ENCODE measurements around the gene ST8SIA5. TPM values are rescaled to one million over a fixed set of nuclear protein-coding genes. Genes with fewer than 3 reads are reported as not detected.

ST8SIA5 gene
- total and polyA plus RNA-seq, 8 donors, result 0.03 to 1.4 (median 0.19) TPM; not detected in 4

DNA sequence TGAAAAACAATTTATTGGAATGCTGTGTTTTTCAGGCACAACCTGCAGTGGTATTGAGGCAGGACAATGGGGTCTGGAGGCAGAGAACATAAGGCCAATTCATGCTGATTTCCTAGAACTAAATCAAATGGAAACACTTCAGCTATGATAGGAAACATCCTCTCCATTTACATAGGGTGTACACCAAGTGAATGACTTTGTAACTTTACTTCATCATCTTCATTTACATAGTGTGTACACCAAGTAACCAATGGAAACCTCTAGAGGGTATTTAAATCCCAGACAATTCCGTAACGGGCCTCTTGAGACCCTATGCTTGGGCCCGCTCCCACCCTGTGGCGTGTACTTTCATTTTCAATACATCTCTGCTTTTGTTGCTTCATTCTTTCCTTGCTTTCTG, 32.2 kb upstream of the ST8SIA5 start:
- no peaks in the 10 kb centered on the region for H3K27me3 ChIP-seq
- DNase-seq, result no peak
- intact Hi-C loops (cut with DNase I; ENCODE audit: low total_unique reads), result no loop called here
- H3K4me1 ChIP-seq, result no peaks in the 10 kb centered on the region
- H3K9me3 ChIP-seq, result peaks cover 0 to 26% (median 10%) of the 10 kb centered on the region in 4 donors
- 77 to 97% (median 92%) methylated on average over 4 of the region's 4 CpGs for WGBS, 5 donors
- no peak overlapping the region for H3K27ac ChIP-seq
- H3K4me3 ChIP-seq, result no peak overlapping the region
- H3K36me3 ChIP-seq, result no peaks in the 10 kb centered on the region
- TF ChIP-seq POLR2AphosphoS5 (IDR thresholded peaks at IDR 0.05), result no peak
- TF ChIP-seq POLR2A (IDR thresholded peaks at IDR 0.05), result no peak
- TF ChIP-seq EP300 (IDR thresholded peaks at IDR 0.05), result no peak
- TF ChIP-seq, protein P1, sequence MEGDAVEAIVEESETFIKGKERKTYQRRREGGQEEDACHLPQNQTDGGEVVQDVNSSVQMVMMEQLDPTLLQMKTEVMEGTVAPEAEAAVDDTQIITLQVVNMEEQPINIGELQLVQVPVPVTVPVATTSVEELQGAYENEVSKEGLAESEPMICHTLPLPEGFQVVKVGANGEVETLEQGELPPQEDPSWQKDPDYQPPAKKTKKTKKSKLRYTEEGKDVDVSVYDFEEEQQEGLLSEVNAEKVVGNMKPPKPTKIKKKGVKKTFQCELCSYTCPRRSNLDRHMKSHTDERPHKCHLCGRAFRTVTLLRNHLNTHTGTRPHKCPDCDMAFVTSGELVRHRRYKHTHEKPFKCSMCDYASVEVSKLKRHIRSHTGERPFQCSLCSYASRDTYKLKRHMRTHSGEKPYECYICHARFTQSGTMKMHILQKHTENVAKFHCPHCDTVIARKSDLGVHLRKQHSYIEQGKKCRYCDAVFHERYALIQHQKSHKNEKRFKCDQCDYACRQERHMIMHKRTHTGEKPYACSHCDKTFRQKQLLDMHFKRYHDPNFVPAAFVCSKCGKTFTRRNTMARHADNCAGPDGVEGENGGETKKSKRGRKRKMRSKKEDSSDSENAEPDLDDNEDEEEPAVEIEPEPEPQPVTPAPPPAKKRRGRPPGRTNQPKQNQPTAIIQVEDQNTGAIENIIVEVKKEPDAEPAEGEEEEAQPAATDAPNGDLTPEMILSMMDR (IDR thresholded peaks at IDR 0.05), result no peak

GRCh38 chr18:46787674-46788073, 30.8 kb upstream of the ST8SIA5 start:
- no peak for DNase-seq
- H3K4me3 ChIP-seq, result no peak overlapping the region
- no peak for TF ChIP-seq EP300 (IDR thresholded peaks at IDR 0.05)
- TF ChIP-seq POLR2A (IDR thresholded peaks at IDR 0.05), result no peak
- TF ChIP-seq POLR2AphosphoS5 (IDR thresholded peaks at IDR 0.05), result no peak
- TF ChIP-seq, protein P1 (IDR thresholded peaks at IDR 0.05), result no peak
- peaks cover 0 to 26% (median 10%) of the 10 kb centered on the region in 4 donors for H3K9me3 ChIP-seq
- H3K36me3 ChIP-seq, result no peaks in the 10 kb centered on the region
- 73 to 89% (median 83%) methylated on average over 3 of the region's 3 CpGs for WGBS, 5 donors
- H3K4me1 ChIP-seq, result no peaks in the 10 kb centered on the region
- intact Hi-C loops (cut with DNase I; ENCODE audit: low total_unique reads), result no loop called here
- H3K27ac ChIP-seq, result no peak overlapping the region
- no peaks in the 10 kb centered on the region for H3K27me3 ChIP-seq

- intact Hi-C loops (cut with DNase I; ENCODE audit: low total_unique reads), result no loop called here
- no peak for TF ChIP-seq EP300 (IDR thresholded peaks at IDR 0.05)
- TF ChIP-seq, protein P1 (IDR thresholded peaks at IDR 0.05), result no peak
- TF ChIP-seq POLR2AphosphoS5 (IDR thresholded peaks at IDR 0.05), result no peak
- no peak for TF ChIP-seq POLR2A (IDR thresholded peaks at IDR 0.05)
- H3K36me3 ChIP-seq, result no peaks in the 10 kb centered on the region
- no peaks in the 10 kb centered on the region for H3K4me1 ChIP-seq
- no peak overlapping the region for H3K27ac ChIP-seq
- WGBS, 5 donors, result 51 to 64% (median 60%) methylated on average over 5 of the region's 5 CpGs
- no peak overlapping the region for H3K4me3 ChIP-seq
- no peaks in the 10 kb centered on the region for H3K9me3 ChIP-seq
- DNase-seq, result no peak
- peaks cover 0 to 13% (median 0%) of the 10 kb centered on the region in 3 donors for H3K27me3 ChIP-seq
Measured at GRCh38 chr18:46772357-46772756, 15.5 kb upstream of the ST8SIA5 start.

DNA sequence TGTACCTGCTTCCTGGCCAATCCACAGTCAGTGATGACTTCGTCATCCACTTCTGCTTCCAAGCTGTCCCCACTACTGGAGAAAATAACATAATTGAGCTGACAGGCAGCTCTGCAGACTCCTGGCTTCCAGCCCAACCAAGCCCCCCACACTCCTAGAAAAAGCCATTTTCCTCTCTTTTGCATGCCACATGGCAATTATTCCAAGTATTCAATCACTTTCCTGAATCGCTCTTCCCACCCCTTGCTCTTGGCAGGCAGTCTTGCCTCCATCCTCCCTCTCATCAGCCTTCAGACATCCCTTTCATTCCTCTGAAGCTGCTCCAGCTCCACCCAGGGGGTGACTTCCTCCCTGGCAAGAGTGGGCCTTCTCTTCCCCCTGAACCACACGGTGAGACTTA, 14.3 kb upstream of the ST8SIA5 start:
- TF ChIP-seq EP300 (IDR thresholded peaks at IDR 0.05) (no peak), POLR2A (IDR thresholded peaks at IDR 0.05) (no peak), POLR2AphosphoS5 (IDR thresholded peaks at IDR 0.05) (no peak)
- TF ChIP-seq, protein P1 (IDR thresholded peaks at IDR 0.05), result no peak
- intact Hi-C loops (cut with DNase I; ENCODE audit: low total_unique reads), result no loop called here
- Histone ChIP-seq H3K27ac (no peak overlapping the region), H3K9me3 (no peaks in the 10 kb centered on the region), H3K4me3 (no peak overlapping the region), H3K27me3 (peaks cover 0 to 13% (median 0%) of the 10 kb centered on the region in 3 donors), H3K4me1 (no peaks in the 10 kb centered on the region), H3K36me3 (no peaks in the 10 kb centered on the region)
- 44 to 57% (median 55%) methylated on average over 3 of the region's 3 CpGs for WGBS, 5 donors
- peak in 1 of 2 donors; percentile 20 for DNase-seq

All from stomach (tissue), 9 donors.